Hepatocyte (in vitro differentiated cells): ENCODE measurements around the gene CDK14. TPM values are rescaled to one million over a fixed set of nuclear protein-coding genes. Genes with fewer than 3 reads are reported as not detected.
A peak's percentile ranks its signal among the peaks of the same experiment; 100 is the strongest.

Experiments
- DNase-seq: peaks from one replicate; pipeline ENCODE4 v3.0.0-alpha.2; 2016; ENCODE audit warnings: low spot score
- H2AFZ ChIP-seq: fragments of 200-600 bp; sonication (generic); 2 replicates; pipeline ENCODE4 v1.6.0; 2016; ENCODE audit warnings: antibody characterized with exemption, mild to moderate bottlenecking
- H3K27ac ChIP-seq: fragments of 200-600 bp; sonication (generic); 2 replicates; pipeline ENCODE4 v1.5.1; 2016; ENCODE audit warnings: mild to moderate bottlenecking
- H3K27me3 ChIP-seq: fragments of 200-600 bp; sonication (generic); 2 replicates; pipeline ENCODE4 v1.6.1; 2016
- H3K36me3 ChIP-seq: fragments of 200-600 bp; sonication (generic); replicated peaks from 2 replicates; pipeline ENCODE4 v1.5.1; 2016; ENCODE audit warnings: low read depth; ENCODE audit not compliant: insufficient read depth
- H3K4me1 ChIP-seq: fragments of 200-600 bp; sonication (generic); 2 replicates; pipeline ENCODE4 v1.5.1; 2016; ENCODE audit warnings: mild to moderate bottlenecking, moderate library complexity; ENCODE audit not compliant: insufficient read depth
- H3K4me2 ChIP-seq: fragments of 200-600 bp; sonication (generic); 2 replicates; pipeline ENCODE4 v1.6.0; 2016
- H3K4me3 ChIP-seq: fragments of 200-600 bp; sonication (generic); 2 replicates; pipeline ENCODE4 v1.5.1; 2016; ENCODE audit warnings: mild to moderate bottlenecking
- H3K79me2 ChIP-seq: fragments of 200-600 bp; sonication (generic); 2 replicates; pipeline ENCODE4 v1.6.0; 2017; ENCODE audit warnings: mild to moderate bottlenecking
- H3K9me2 ChIP-seq: fragments of 200-600 bp; sonication (generic); replicated peaks from 2 replicates; pipeline ENCODE4 v1.6.0; 2017; ENCODE audit warnings: mild to moderate bottlenecking; ENCODE audit not compliant: insufficient read depth
- H3K9me3 ChIP-seq: fragments of 200-600 bp; sonication (generic); 2 replicates; pipeline ENCODE4 v1.5.1; 2016; ENCODE audit warnings: low read depth, mild to moderate bottlenecking
- H4K20me1 ChIP-seq: fragments of 200-600 bp; sonication (generic); 2 replicates; pipeline ENCODE4 v1.6.0; 2016; ENCODE audit warnings: mild to moderate bottlenecking; ENCODE audit not compliant: insufficient read depth, poor library complexity, severe bottlenecking
- CTCF ChIP-seq: fragments of 200-600 bp; sonication (generic); IDR thresholded peaks from 2 replicates; pipeline ENCODE4 v1.5.1; 2016; ENCODE audit warnings: antibody characterized with exemption, mild to moderate bottlenecking; ENCODE audit not compliant: poor library complexity
- EZH2 ChIP-seq: fragments of 200-600 bp; sonication (generic); IDR thresholded peaks from 2 replicates; pipeline ENCODE4 v1.6.1; 2016; ENCODE audit warnings: antibody characterized with exemption, mild to moderate bottlenecking, borderline replicate concordance
- EZH2phosphoT487 ChIP-seq: fragments of 200-600 bp; sonication (generic); IDR thresholded peaks from one replicate; pipeline ENCODE4 v1.6.1; 2018; ENCODE audit warnings: antibody characterized with exemption, mild to moderate bottlenecking, low read depth, moderate library complexity; ENCODE audit not compliant: unreplicated experiment, severe bottlenecking
- WGBS: methylation state at CpG from one replicate; pipeline ENCODE4 v1.1.6; 2016; ENCODE audit warnings: low lambda C conversion rate; ENCODE audit errors: missing lambda C conversion rate; 5-methylcytosine and 5-hydroxymethylcytosine counted together
- polyA plus RNA-seq: library from polyadenylated mRNA; unstranded; fragments of >200 nt; fragmentation: Nextera tagmentation; extraction: Ambion mirVana; gene quantifications from 2 replicates; pipeline ENCODE4 v1.2.1, GENCODE V29; 2016
- total RNA-seq: library from RNA; depleted of rRNA; stranded (reverse); fragments of >200 nt; gene quantifications from 2 replicates; pipeline ENCODE4 v1.2.3, GENCODE V29; 2014

The CDK14 gene
- total and polyA plus RNA-seq, 2 experiments from 2014 or later, result 8.6 to 23.5 TPM

DNA sequence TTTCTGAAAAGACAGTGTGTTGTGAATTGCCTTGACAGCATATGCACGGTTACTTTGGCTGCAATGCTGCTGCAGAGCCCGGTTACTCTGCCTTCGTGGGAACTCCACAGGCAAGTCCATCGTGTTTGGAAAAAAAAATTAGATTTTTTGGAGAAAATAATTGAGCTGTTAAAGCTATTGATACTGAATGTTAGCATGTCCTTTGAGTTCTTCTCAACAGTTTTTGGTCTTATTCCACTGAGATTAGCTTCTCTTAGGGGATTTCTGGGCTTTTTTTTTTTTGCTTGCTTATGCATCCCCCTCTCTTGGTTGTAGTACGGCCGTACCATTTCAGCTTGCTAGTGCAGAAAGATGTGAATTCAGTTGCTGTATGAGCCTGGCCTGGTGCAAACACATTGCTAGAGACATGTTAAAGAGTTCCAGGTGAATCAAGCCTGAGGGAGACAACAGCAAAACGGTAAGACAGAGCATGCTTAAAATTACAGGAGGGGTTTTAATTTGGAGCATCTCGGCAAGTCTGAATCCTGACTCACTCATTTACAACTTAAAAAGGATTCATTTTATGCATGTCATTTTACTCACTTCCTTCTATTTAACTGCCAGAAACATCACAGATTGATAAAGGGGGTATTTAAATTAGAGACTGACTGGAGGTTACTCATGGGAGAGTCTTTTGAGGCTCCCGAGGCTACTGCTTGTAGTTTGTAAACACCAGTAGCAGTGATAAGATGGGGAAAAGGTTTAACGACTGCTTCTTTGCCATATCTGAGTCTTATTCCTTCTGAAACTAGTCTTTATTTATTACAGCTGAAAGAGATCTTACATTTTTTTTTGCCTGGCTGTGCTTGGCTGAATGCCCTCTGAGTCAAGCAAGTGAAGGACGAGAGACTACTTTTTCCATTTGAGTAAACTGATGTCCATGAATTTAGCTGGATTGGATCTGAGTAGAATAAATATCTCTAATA lies 113.7 kb downstream of the CDK14 start:
- no peaks in the 10 kb centered on the region for H3K9me3 ChIP-seq
- H3K9me2 ChIP-seq, result no peaks in the 10 kb centered on the region
- peak; percentile 20 for DNase-seq
- no peak overlapping the region for H3K4me3 ChIP-seq
- 35% methylated on average over 11 of the region's 11 CpGs for WGBS
- H3K27me3 ChIP-seq, result no peaks in the 10 kb centered on the region
- TF ChIP-seq EZH2phosphoT487 (no peak), CTCF (no peak), EZH2 (no peak)
- H3K36me3 ChIP-seq, result no peaks in the 10 kb centered on the region
- peak overlapping the region; percentile 61 for H3K4me2 ChIP-seq
- no peak overlapping the region for H2AFZ ChIP-seq
- H4K20me1 ChIP-seq, result no peaks in the 10 kb centered on the region
- H3K4me1 ChIP-seq, result peaks cover 35% of the 10 kb centered on the region
- H3K79me2 ChIP-seq, result peaks cover 38% of the 10 kb centered on the region
- peak overlapping the region; percentile 21 for H3K27ac ChIP-seq

GRCh38 chr7:90710466-90710850 lies 114.3 kb downstream of the CDK14 start:
- no peaks in the 10 kb centered on the region for H3K27me3 ChIP-seq
- no peak for DNase-seq
- H3K9me2 ChIP-seq, result no peaks in the 10 kb centered on the region
- H3K36me3 ChIP-seq, result no peaks in the 10 kb centered on the region
- H3K9me3 ChIP-seq, result no peaks in the 10 kb centered on the region
- WGBS, result 47% methylated on average over 4 of the region's 4 CpGs
- peaks cover 45% of the 10 kb centered on the region for H3K79me2 ChIP-seq
- H3K27ac ChIP-seq, result peak overlapping the region; percentile 21
- H4K20me1 ChIP-seq, result no peaks in the 10 kb centered on the region
- peaks cover 34% of the 10 kb centered on the region for H3K4me1 ChIP-seq
- TF ChIP-seq EZH2phosphoT487 (no peak), CTCF (no peak), EZH2 (no peak)
- H2AFZ ChIP-seq, result no peak overlapping the region
- H3K4me3 ChIP-seq, result no peak overlapping the region
- peak overlapping the region; percentile 61 for H3K4me2 ChIP-seq

DNA sequence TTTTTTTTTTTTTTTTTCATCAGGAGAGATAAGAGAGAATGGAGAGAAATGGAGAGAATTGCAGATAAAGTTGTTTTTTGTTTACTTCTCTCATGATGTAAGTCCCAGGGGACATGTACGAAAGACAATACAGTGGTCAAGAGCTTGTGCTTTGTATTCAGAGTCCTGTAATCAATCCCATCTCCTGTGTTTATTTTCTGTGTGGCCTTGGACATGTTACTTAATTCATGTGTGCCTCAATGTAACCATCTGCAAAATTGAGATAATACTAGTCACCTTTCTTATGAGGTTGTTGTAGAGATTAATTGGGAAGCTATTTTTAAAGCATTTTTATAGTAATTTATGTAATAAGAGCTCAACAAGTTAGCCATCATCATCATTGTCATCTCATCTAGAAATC lies 117.5 kb downstream of the CDK14 start:
- Histone ChIP-seq H3K79me2 (peaks cover 51% of the 10 kb centered on the region), H2AFZ (no peak overlapping the region), H3K27me3 (no peaks in the 10 kb centered on the region), H3K36me3 (no peaks in the 10 kb centered on the region), H4K20me1 (no peaks in the 10 kb centered on the region), H3K9me3 (no peaks in the 10 kb centered on the region), H3K4me2 (no peak overlapping the region), H3K4me1 (peaks cover 38% of the 10 kb centered on the region), H3K27ac (no peak overlapping the region), H3K4me3 (no peak overlapping the region), H3K9me2 (no peaks in the 10 kb centered on the region)
- TF ChIP-seq EZH2, result no peak
- TF ChIP-seq EZH2phosphoT487, result no peak
- TF ChIP-seq CTCF, result no peak
- DNase-seq, result no peak
- whole genome bisulfite sequencing, result 92% methylated on average over 1 of the region's 1 CpG
